Endothelial cell (in vitro differentiated cells): ENCODE data around the gene GTPBP8. TPM values are rescaled to one million over a fixed set of nuclear protein-coding genes. Genes with fewer than 3 reads are reported as not detected.
"Not testable (repeated sequence)": the region's sequence is repeated elsewhere in the genome, so short reads cannot be mapped to it uniquely, and the experiment has no call there.

Experiments used
- DNase-seq: peaks from one replicate; pipeline ENCODE4 v3.0.0; 2021; ENCODE audit warnings: low spot score
- H3K27ac Mint-ChIP-seq: one replicate; pipeline ENCODE4 v1.8.0; 2021; ENCODE audit warnings: mixed read lengths, inconsistent platforms; ENCODE audit not compliant: unreplicated experiment
- H3K27me3 Mint-ChIP-seq: one replicate; pipeline ENCODE4 v1.8.0; 2021; ENCODE audit warnings: mild to moderate bottlenecking, moderate library complexity, mixed read lengths, inconsistent platforms; ENCODE audit not compliant: unreplicated experiment
- H3K36me3 Mint-ChIP-seq: one replicate; pipeline ENCODE4 v1.8.0; 2021; ENCODE audit warnings: mild to moderate bottlenecking, low read depth, mixed read lengths, inconsistent platforms; ENCODE audit not compliant: unreplicated experiment
- H3K4me1 Mint-ChIP-seq: one replicate; pipeline ENCODE4 v1.8.0; 2021; ENCODE audit warnings: mild to moderate bottlenecking, mixed read lengths, inconsistent platforms; ENCODE audit not compliant: unreplicated experiment
- H3K4me3 Mint-ChIP-seq: one replicate; pipeline ENCODE4 v1.8.0; 2021; ENCODE audit warnings: mild to moderate bottlenecking, mixed read lengths, inconsistent platforms; ENCODE audit not compliant: unreplicated experiment
- H3K9me3 Mint-ChIP-seq: one replicate; pipeline ENCODE4 v1.8.0; 2021; ENCODE audit warnings: mixed read lengths, inconsistent platforms; ENCODE audit not compliant: unreplicated experiment
- total RNA-seq: library from RNA; stranded (reverse); fragmentation: NEBNext Ultra II Directional; extraction: Animal tissue kit (Norgen Biotek cat#: 25700); gene quantifications from one replicate; pipeline ENCODE4 v1.2.1, GENCODE V29; 2021; ENCODE audit not compliant: unreplicated experiment
- TF ChIP-seq, protein P1 (sequence below): fragments of 200-600 bp; sonication (generic); IDR thresholded peaks from one replicate; pipeline ENCODE4 v1.5.0; 2021; ENCODE audit warnings: antibody characterized with exemption; ENCODE audit not compliant: unreplicated experiment

Gene GTPBP8
- total RNA-seq, 1 donor from 2014 or later = 19.4 TPM

- H3K27me3 Mint-ChIP-seq = no peaks in the 10 kb centered on the region
- TF ChIP-seq, protein P1, sequence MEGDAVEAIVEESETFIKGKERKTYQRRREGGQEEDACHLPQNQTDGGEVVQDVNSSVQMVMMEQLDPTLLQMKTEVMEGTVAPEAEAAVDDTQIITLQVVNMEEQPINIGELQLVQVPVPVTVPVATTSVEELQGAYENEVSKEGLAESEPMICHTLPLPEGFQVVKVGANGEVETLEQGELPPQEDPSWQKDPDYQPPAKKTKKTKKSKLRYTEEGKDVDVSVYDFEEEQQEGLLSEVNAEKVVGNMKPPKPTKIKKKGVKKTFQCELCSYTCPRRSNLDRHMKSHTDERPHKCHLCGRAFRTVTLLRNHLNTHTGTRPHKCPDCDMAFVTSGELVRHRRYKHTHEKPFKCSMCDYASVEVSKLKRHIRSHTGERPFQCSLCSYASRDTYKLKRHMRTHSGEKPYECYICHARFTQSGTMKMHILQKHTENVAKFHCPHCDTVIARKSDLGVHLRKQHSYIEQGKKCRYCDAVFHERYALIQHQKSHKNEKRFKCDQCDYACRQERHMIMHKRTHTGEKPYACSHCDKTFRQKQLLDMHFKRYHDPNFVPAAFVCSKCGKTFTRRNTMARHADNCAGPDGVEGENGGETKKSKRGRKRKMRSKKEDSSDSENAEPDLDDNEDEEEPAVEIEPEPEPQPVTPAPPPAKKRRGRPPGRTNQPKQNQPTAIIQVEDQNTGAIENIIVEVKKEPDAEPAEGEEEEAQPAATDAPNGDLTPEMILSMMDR = no peak
- no peaks in the 10 kb centered on the region for H3K9me3 Mint-ChIP-seq
- peak overlapping the region; percentile 5 for H3K27ac Mint-ChIP-seq
- H3K4me3 Mint-ChIP-seq = no peak overlapping the region
- H3K4me1 Mint-ChIP-seq = peaks cover 3% of the 10 kb centered on the region
- DNase-seq = no peak
- no peaks in the 10 kb centered on the region for H3K36me3 Mint-ChIP-seq
These were observed 48.8 kb downstream of the GTPBP8 start for GRCh38 chr3:113039546-113039945.

DNA sequence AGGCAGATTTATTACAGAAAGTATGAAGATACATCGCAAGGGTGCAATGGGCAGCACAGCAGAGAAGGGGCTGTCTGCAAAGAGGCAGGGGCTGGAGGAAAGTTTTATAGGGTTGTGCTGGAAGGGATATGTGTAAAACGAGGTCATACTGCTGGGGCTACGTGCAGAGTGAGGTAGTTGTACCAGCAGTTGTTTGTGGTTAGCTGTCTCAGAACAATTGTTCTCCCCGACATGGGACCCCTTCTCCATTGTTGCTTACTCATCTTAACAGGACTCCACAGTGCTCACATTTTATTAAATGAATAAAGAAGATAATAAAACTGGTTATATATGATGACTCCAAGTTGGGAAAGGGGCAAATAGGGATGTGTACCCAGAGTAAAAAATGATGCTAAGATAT, 49.4 kb downstream of the GTPBP8 start:
- Mint-ChIP-seq H3K36me3 (peaks cover 3% of the 10 kb centered on the region), H3K27me3 (peaks cover 3% of the 10 kb centered on the region), H3K4me3 (no peak overlapping the region), H3K27ac (no peak overlapping the region), H3K4me1 (peaks cover 3% of the 10 kb centered on the region), H3K9me3 (peaks cover 2% of the 10 kb centered on the region)
- no peak for DNase-seq
- TF ChIP-seq, protein P1 = no peak

GRCh38 chr3:113043686-113044085, 52.9 kb downstream of the GTPBP8 start:
- H3K9me3 Mint-ChIP-seq = peaks cover 4% of the 10 kb centered on the region
- H3K4me3 Mint-ChIP-seq = no peak overlapping the region
- peaks cover 3% of the 10 kb centered on the region for H3K4me1 Mint-ChIP-seq
- TF ChIP-seq, protein P1 = no peak
- peaks cover 4% of the 10 kb centered on the region for H3K27me3 Mint-ChIP-seq
- H3K36me3 Mint-ChIP-seq = peaks cover 12% of the 10 kb centered on the region
- no peak overlapping the region for H3K27ac Mint-ChIP-seq
- DNase-seq = no peak

- H3K27ac Mint-ChIP-seq, H3K4me3 Mint-ChIP-seq, H3K4me1 Mint-ChIP-seq, DNase-seq, H3K9me3 Mint-ChIP-seq, H3K27me3 Mint-ChIP-seq: not testable (repeated sequence)
- H3K36me3 Mint-ChIP-seq = peaks cover 12% of the 10 kb centered on the region
These were observed 55.6 kb downstream of the GTPBP8 start for GRCh38 chr3:113046186-113046965.

DNA sequence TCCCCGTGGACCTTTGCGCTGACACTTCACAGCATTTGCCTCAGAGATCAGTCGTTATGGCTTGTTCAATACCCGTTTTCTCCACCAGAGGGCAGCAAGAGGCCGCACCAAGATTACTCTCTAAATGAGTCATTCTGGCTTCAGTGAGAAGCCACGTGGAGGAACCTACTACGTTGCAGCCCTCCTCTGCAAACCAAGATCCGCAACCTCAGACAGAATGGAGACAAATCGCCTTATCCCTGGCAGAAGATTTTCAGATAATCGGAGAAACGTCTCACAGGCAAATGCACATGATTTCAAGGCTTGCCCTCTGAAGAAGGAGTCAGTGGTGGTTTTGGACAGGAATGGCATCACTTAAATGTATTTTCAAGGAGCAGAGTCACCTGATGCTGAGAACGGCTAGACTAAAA, 60.5 kb downstream of the GTPBP8 start:
- H3K36me3 Mint-ChIP-seq = peaks cover 7% of the 10 kb centered on the region
- peaks cover 1% of the 10 kb centered on the region for H3K27me3 Mint-ChIP-seq
- H3K9me3 Mint-ChIP-seq = no peaks in the 10 kb centered on the region
- H3K27ac Mint-ChIP-seq = no peak overlapping the region
- no peaks in the 10 kb centered on the region for H3K4me1 Mint-ChIP-seq
- peak; percentile 85 for DNase-seq
- no peak overlapping the region for H3K4me3 Mint-ChIP-seq
- TF ChIP-seq, protein P1 = peak; percentile 99

Other genes starting within 250 kb of the GTPBP8 start
- not detected for gene CD200R1L, start 144.1 kb upstream of the GTPBP8 start, total RNA-seq
- 0.18 TPM for gene CD200R1, start 15.9 kb upstream of the GTPBP8 start, total RNA-seq
- 3.8 TPM for gene BOC, start 220.6 kb downstream of the GTPBP8 start, total RNA-seq